Measurements from ENCODE around the gene RAPGEF4. TPM values are rescaled to one million over a fixed set of nuclear protein-coding genes. Genes with fewer than 3 reads are reported as not detected.

The RAPGEF4 gene
- total and polyA plus RNA-seq, 4 donors: 6.4 to 33.5 (median 8.6) TPM

- TF ChIP-seq CTCF (IDR thresholded peaks at IDR 0.05; ENCODE audit: control extremely low read depth, extremely low read depth): no peak
- 94 to 95% methylated on average over 4 of the region's 4 CpGs for WGBS, 2 donors
- DNase-seq: no peak
These were observed 32.8 kb downstream of the RAPGEF4 start for GRCh38 chr2:172768401-172768800.

GRCh38 chr2:172769879-172770278 is 34.2 kb downstream of the RAPGEF4 start:
- Histone ChIP-seq H3K9me3 (ENCODE audit: control insufficient read depth in 4 of 4, insufficient read depth in 3 of 4, low read length in 3 of 4) (no peaks in the 10 kb centered on the region), H3K27ac (ENCODE audit: low read depth in 1 of 2, low read length in 1 of 2) (no peak overlapping the region), H3K4me3 (no peak overlapping the region), H3K36me3 (ENCODE audit: control insufficient read depth in 4 of 4, insufficient read depth in 4 of 4, low read length in 4 of 4) (no peaks in the 10 kb centered on the region), H3K9ac (ENCODE audit: insufficient read depth in 1 of 2, low read length in 2 of 2) (no peak overlapping the region), H3K27me3 (ENCODE audit: control insufficient read depth in 3 of 3, insufficient read depth in 3 of 3, low read length in 2 of 3) (peaks cover 0 to 2% (median 0%) of the 10 kb centered on the region in 3 donors), H3K4me1 (ENCODE audit: control insufficient read depth in 5 of 5, insufficient read depth in 5 of 5, low read length in 5 of 5) (no peaks in the 10 kb centered on the region)
- 48 to 87% methylated on average over 1 of the region's 1 CpG for WGBS, 2 donors
- no peak for TF ChIP-seq CTCF (IDR thresholded peaks at IDR 0.05; ENCODE audit: control extremely low read depth, extremely low read depth)
- DNase-seq (no peak), ATAC-seq (ENCODE audit: insufficient read depth, low FRiP score) (no peak)

More at GRCh38 chr2:172768401-172768800, 32.8 kb downstream of the RAPGEF4 start:
- no peak overlapping the region for H3K9ac ChIP-seq (ENCODE audit: insufficient read depth in 1 of 2, low read length in 2 of 2)
- no peaks in the 10 kb centered on the region for H3K27me3 ChIP-seq (ENCODE audit: control insufficient read depth in 3 of 3, insufficient read depth in 3 of 3, low read length in 2 of 3)
- no peak overlapping the region for H3K27ac ChIP-seq (ENCODE audit: low read depth in 1 of 2, low read length in 1 of 2)
- no peaks in the 10 kb centered on the region for H3K36me3 ChIP-seq (ENCODE audit: control insufficient read depth in 4 of 4, insufficient read depth in 4 of 4, low read length in 4 of 4)
- H3K9me3 ChIP-seq (ENCODE audit: control insufficient read depth in 4 of 4, insufficient read depth in 3 of 4, low read length in 3 of 4): no peaks in the 10 kb centered on the region
- no peak for ATAC-seq (ENCODE audit: insufficient read depth, low FRiP score)
- H3K4me1 ChIP-seq (ENCODE audit: control insufficient read depth in 5 of 5, insufficient read depth in 5 of 5, low read length in 5 of 5): no peaks in the 10 kb centered on the region
- no peak overlapping the region for H3K4me3 ChIP-seq

GRCh38 chr2:172770887-172771286 is 35.2 kb downstream of the RAPGEF4 start:
- no peak for TF ChIP-seq CTCF (IDR thresholded peaks at IDR 0.05; ENCODE audit: control extremely low read depth, extremely low read depth)
- Histone ChIP-seq H3K27ac (ENCODE audit: low read depth in 1 of 2, low read length in 1 of 2) (no peak overlapping the region), H3K9ac (ENCODE audit: insufficient read depth in 1 of 2, low read length in 2 of 2) (no peak overlapping the region), H3K4me3 (no peak overlapping the region), H3K27me3 (ENCODE audit: control insufficient read depth in 3 of 3, insufficient read depth in 3 of 3, low read length in 2 of 3) (peaks cover 0 to 2% (median 0%) of the 10 kb centered on the region in 3 donors), H3K36me3 (ENCODE audit: control insufficient read depth in 4 of 4, insufficient read depth in 4 of 4, low read length in 4 of 4) (no peaks in the 10 kb centered on the region), H3K4me1 (ENCODE audit: control insufficient read depth in 5 of 5, insufficient read depth in 5 of 5, low read length in 5 of 5) (no peaks in the 10 kb centered on the region), H3K9me3 (ENCODE audit: control insufficient read depth in 4 of 4, insufficient read depth in 3 of 4, low read length in 3 of 4) (no peaks in the 10 kb centered on the region)
- DNase-seq: no peak
- ATAC-seq (ENCODE audit: insufficient read depth, low FRiP score): no peak

- DNase-seq: no peak
These were observed 37.0 kb downstream of the RAPGEF4 start for GRCh38 chr2:172772633-172773032.

More at GRCh38 chr2:172772633-172773032, 37.0 kb downstream of the RAPGEF4 start:
- TF ChIP-seq CTCF (IDR thresholded peaks at IDR 0.05; ENCODE audit: control extremely low read depth, extremely low read depth): no peak
- no peak overlapping the region for H3K27ac ChIP-seq (ENCODE audit: low read depth in 1 of 2, low read length in 1 of 2)
- H3K36me3 ChIP-seq (ENCODE audit: control insufficient read depth in 4 of 4, insufficient read depth in 4 of 4, low read length in 4 of 4): no peaks in the 10 kb centered on the region
- WGBS, 2 donors: 86 to 94% methylated on average over 5 of the region's 5 CpGs
- H3K9me3 ChIP-seq (ENCODE audit: control insufficient read depth in 4 of 4, insufficient read depth in 3 of 4, low read length in 3 of 4): no peaks in the 10 kb centered on the region
- H3K4me3 ChIP-seq: no peak overlapping the region
- H3K4me1 ChIP-seq (ENCODE audit: control insufficient read depth in 5 of 5, insufficient read depth in 5 of 5, low read length in 5 of 5): no peaks in the 10 kb centered on the region
- peaks cover 0 to 2% (median 0%) of the 10 kb centered on the region in 3 donors for H3K27me3 ChIP-seq (ENCODE audit: control insufficient read depth in 3 of 3, insufficient read depth in 3 of 3, low read length in 2 of 3)
- no peak for ATAC-seq (ENCODE audit: insufficient read depth, low FRiP score)
- no peak overlapping the region for H3K9ac ChIP-seq (ENCODE audit: insufficient read depth in 1 of 2, low read length in 2 of 2)
